Upper lobe of left lung (tissue), 6 donors: ENCODE measurements around the gene ADARB1. TPM values are rescaled to one million over a fixed set of nuclear protein-coding genes. Genes with fewer than 3 reads are reported as not detected.

Source experiments
- ATAC-seq, 2 donors: fragments of 200-7000 bp; cut with Tn5 transposase; one replicate each; pipeline ENCODE4 v1.9.1; 2022; ENCODE audit warnings: mild to moderate bottlenecking in 2 of 2, moderate library complexity in 2 of 2; ENCODE audit not compliant: low FRiP score in 2 of 2
- DNase-seq, 2 donors: peaks; one replicate each; pipeline ENCODE4 v3.0.0-alpha.2; 2019 to 2020
- H3K27ac ChIP-seq, 4 donors: fragments of 200-600 bp; sonication (generic); one replicate each; pipeline ENCODE4 v1.5.1; 2016 to 2019
- H3K27me3 ChIP-seq, 4 donors: fragments of 200-600 bp; sonication (generic); one replicate each; pipeline ENCODE4 v1.5.1; 2017 to 2019
- H3K36me3 ChIP-seq, 4 donors: fragments of 200-600 bp; sonication (generic); one replicate each; pipeline ENCODE4 v1.5.1; 2016 to 2019
- H3K4me1 ChIP-seq, 4 donors: fragments of 200-600 bp; sonication (generic); one replicate each; pipeline ENCODE4 v1.5.1; 2018 to 2019
- H3K4me3 ChIP-seq, 4 donors: fragments of 200-600 bp; sonication (generic); one replicate each; pipeline ENCODE4 v1.5.1; 2017 to 2019; ENCODE audit warnings: mild to moderate bottlenecking in 2 of 4, moderate library complexity in 1 of 4
- H3K9me3 ChIP-seq, 4 donors: fragments of 200-600 bp; sonication (generic); one replicate each; pipeline ENCODE4 v1.5.1; 2018 to 2019
- EP300 ChIP-seq, 4 donors: sonication (generic); formaldehyde crosslinking; IDR thresholded peaks; one replicate each; pipeline ENCODE4 v1.5.1; 2017; ENCODE audit warnings: antibody characterized with exemption in 4 of 4, control low read depth in 2 of 4
- POLR2A ChIP-seq, 4 donors: fragments of 450-650 bp; IDR thresholded peaks; one replicate each; pipeline ENCODE4 v1.5.1; 2016 to 2017; ENCODE audit warnings: antibody characterized with exemption in 4 of 4, mild to moderate bottlenecking in 2 of 4
- POLR2AphosphoS5 ChIP-seq, 2 donors: sonication (generic); formaldehyde crosslinking; IDR thresholded peaks; one replicate each; pipeline ENCODE4 v1.5.1; 2017; ENCODE audit warnings: antibody characterized with exemption in 2 of 2
- WGBS, 2 donors: methylation state at CpG; one replicate each; pipeline ENCODE4 v1.1.5; 2017 to 2018; 5-methylcytosine and 5-hydroxymethylcytosine counted together
- total RNA-seq, 6 donors: library from RNA; depleted of rRNA in 4 of 6; stranded (reverse); fragments of >200 nt in 4 of 6; gene quantifications; one replicate each; pipeline versions ENCODE4 v1.1.0 to v1.2.1, GENCODE V29; 2016 to 2021
- TF ChIP-seq, protein P1 (sequence below), 6 experiments: fragments of 450-650 bp in 4 of 6; fragments of 200-600 bp in 2 of 6; sonication (generic) in 2 of 6; IDR thresholded peaks; one replicate each; pipeline ENCODE4 v1.5.1; 2016 to 2019; ENCODE audit warnings: antibody characterized with exemption in 6 of 6
- donor health status: DM: no; HTN: no; CAD: no; lungs with moderate emphysema.
- donor health status: DM: no; HTN: yes; CAD: no; lungs with severe emphysema.

ADARB1 gene
- total RNA-seq, 6 donors from 2014 or later: 26.5 to 94.3 (median 42.4) TPM

DNA sequence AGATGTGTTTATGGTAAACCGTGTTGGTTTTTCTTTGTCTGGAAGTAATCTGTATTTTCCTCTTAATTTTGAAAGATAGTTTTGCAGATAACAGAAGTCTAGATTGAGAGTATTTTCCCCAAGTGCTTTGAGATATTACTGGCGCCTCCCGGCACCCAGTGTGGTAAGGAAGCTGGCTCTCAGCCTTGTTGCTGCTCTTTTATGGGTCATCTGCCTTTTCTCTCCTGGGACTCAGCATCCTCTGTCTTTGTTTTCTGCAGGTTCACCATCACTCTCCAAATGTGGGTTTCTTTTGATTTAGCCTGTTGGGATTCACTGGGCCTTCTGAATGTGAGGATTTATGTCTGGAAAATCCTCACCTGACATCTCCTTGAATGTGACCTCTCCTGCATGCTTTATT is 175.9 kb downstream of the ADARB1 start:
- DNase-seq (no peak), ATAC-seq (no peak)
- no peaks in the 10 kb centered on the region for H3K4me1 ChIP-seq
- no peaks in the 10 kb centered on the region for H3K36me3 ChIP-seq
- no peaks in the 10 kb centered on the region for H3K9me3 ChIP-seq
- no peak overlapping the region for H3K27ac ChIP-seq
- no peaks in the 10 kb centered on the region for H3K27me3 ChIP-seq
- H3K4me3 ChIP-seq: no peak overlapping the region
- TF ChIP-seq POLR2AphosphoS5 (IDR thresholded peaks at IDR 0.05) (no peak), EP300 (IDR thresholded peaks at IDR 0.05) (no peak), POLR2A (IDR thresholded peaks at IDR 0.05) (no peak)
- TF ChIP-seq, protein P1, sequence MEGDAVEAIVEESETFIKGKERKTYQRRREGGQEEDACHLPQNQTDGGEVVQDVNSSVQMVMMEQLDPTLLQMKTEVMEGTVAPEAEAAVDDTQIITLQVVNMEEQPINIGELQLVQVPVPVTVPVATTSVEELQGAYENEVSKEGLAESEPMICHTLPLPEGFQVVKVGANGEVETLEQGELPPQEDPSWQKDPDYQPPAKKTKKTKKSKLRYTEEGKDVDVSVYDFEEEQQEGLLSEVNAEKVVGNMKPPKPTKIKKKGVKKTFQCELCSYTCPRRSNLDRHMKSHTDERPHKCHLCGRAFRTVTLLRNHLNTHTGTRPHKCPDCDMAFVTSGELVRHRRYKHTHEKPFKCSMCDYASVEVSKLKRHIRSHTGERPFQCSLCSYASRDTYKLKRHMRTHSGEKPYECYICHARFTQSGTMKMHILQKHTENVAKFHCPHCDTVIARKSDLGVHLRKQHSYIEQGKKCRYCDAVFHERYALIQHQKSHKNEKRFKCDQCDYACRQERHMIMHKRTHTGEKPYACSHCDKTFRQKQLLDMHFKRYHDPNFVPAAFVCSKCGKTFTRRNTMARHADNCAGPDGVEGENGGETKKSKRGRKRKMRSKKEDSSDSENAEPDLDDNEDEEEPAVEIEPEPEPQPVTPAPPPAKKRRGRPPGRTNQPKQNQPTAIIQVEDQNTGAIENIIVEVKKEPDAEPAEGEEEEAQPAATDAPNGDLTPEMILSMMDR (IDR thresholded peaks at IDR 0.05): no peak
- WGBS, 2 donors: 85 to 88% methylated on average over 3 of the region's 3 CpGs

DNA sequence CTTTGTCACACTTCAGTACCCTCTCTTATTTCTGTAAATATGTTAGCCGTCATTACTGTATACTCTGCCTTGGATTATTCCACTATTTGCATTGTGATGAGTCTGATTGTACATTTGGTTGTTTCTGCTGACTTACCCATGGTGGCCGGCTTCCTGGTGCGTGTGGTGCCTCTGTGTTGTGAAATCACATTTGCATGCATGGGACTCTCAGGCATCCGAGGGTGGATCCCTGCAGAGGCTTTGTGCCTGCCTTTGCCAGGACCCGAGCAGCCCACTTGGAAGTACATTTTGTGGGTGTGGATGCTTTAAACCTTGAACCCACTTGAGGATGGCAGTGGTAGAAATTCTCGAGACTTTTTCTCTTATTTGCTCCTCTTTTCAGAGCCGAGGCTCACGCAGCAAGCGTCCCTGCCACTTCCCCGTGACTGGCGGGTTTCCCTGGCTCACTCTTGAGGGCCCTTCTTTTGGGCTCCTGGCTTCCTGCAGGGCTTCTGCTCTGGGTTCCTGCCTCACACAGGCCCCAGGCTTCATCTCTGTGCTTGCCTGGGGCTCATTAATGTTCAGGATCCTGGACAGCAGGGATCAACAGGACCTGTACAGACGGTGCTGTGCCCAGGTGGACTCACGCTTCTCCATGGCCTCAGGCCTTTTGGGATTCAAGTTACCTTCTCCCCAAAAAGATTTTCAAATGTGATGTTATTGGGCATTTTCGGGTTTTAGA is 176.7 kb downstream of the ADARB1 start:
- whole genome bisulfite sequencing, 2 donors: 76 to 92% methylated on average over 11 to 13 of the region's 14 CpGs
- H3K27me3 ChIP-seq: no peaks in the 10 kb centered on the region
- ATAC-seq (no peak), DNase-seq (no peak)
- peaks cover 0 to under 1% (median 0%) of the 10 kb centered on the region in 4 donors for H3K4me1 ChIP-seq
- no peak overlapping the region for H3K27ac ChIP-seq
- H3K9me3 ChIP-seq: no peaks in the 10 kb centered on the region
- no peak for TF ChIP-seq EP300 (IDR thresholded peaks at IDR 0.05)
- TF ChIP-seq POLR2A (IDR thresholded peaks at IDR 0.05): no peak
- TF ChIP-seq, protein P1 (IDR thresholded peaks at IDR 0.05): no peak
- no peak for TF ChIP-seq POLR2AphosphoS5 (IDR thresholded peaks at IDR 0.05)
- no peak overlapping the region for H3K4me3 ChIP-seq
- H3K36me3 ChIP-seq: no peaks in the 10 kb centered on the region

DNA sequence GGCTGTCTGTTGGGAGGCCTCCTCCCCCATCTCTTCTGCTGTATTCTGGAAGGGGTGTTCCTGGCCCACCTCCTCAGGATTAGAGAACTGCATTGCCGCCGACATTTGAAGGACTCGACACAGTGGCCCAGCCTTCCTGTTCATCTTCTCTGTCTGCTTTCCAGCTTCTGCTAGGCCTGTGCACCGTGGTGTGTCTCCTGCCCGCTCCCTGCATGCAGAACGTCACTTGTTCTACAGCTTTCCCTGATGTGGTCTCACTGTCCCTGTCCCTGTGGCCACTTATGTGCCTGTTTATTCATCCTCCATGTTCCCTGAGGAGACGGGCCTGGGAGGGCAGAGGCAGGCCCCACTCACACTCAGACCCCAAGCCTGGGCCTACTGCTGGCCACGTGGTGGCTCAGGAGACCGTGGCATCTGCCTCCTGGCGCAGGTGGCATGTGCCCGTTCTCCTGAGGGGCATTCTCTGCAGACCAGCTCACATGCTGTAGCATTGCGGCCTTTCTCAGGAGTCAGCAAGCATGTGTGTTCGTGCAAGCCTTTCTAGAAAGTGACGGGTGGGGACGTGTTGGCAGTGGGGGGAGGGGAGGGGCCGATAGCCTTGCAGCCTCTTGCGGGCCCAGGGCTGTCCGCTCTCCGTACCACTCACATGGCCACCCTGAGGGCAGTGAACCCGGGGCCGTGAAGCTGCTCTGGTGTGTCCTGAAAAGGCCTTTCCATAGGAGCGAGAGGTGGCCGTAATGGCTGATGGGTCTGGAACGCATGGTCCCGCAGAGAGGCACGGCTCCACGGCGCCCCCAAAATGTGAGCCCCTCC is 177.5 kb downstream of the ADARB1 start:
- 92 to 95% methylated on average over 21 to 28 of the region's 28 CpGs for WGBS, 2 donors
- no peak for ATAC-seq
- no peak for TF ChIP-seq POLR2AphosphoS5 (IDR thresholded peaks at IDR 0.05)
- TF ChIP-seq, protein P1 (IDR thresholded peaks at IDR 0.05): no peak
- TF ChIP-seq EP300 (IDR thresholded peaks at IDR 0.05): no peak
- no peak for TF ChIP-seq POLR2A (IDR thresholded peaks at IDR 0.05)
- DNase-seq: no peak
- Histone ChIP-seq H3K27me3 (peaks cover 0 to 3% (median 0%) of the 10 kb centered on the region in 4 donors), H3K4me1 (peaks cover 0 to 8% (median 0%) of the 10 kb centered on the region in 4 donors), H3K4me3 (no peak overlapping the region), H3K36me3 (no peaks in the 10 kb centered on the region), H3K9me3 (no peaks in the 10 kb centered on the region), H3K27ac (no peak overlapping the region)

- ATAC-seq (no peak), DNase-seq (peak in 1 of 2 donors; percentile 53)
- 83 to 89% methylated on average over 9 to 13 of the region's 13 CpGs for WGBS, 2 donors
- no peak overlapping the region for H3K4me3 ChIP-seq
- no peak overlapping the region for H3K27ac ChIP-seq
- H3K4me1 ChIP-seq: peaks cover 0 to 15% (median 2%) of the 10 kb centered on the region in 4 donors
- H3K36me3 ChIP-seq: no peaks in the 10 kb centered on the region
- H3K9me3 ChIP-seq: no peaks in the 10 kb centered on the region
- TF ChIP-seq POLR2AphosphoS5 (IDR thresholded peaks at IDR 0.05) (no peak), EP300 (IDR thresholded peaks at IDR 0.05) (no peak), POLR2A (IDR thresholded peaks at IDR 0.05) (no peak)
- TF ChIP-seq, protein P1 (IDR thresholded peaks at IDR 0.05): no peak
- H3K27me3 ChIP-seq: peaks cover 0 to 3% (median 0%) of the 10 kb centered on the region in 4 donors
Observed at GRCh38 chr21:45252448-45252925, 178.1 kb downstream of the ADARB1 start.
